HepG2 (cell line): ENCODE measurements around the gene BIRC7. TPM values are rescaled to one million over a fixed set of nuclear protein-coding genes. Genes with fewer than 3 reads are reported as not detected.
A peak's percentile ranks its signal among the peaks of the same experiment; 100 is the strongest.

Experiments
- BORCS8-MEF2B ChIP-seq: sonication (generic); formaldehyde crosslinking; IDR thresholded peaks from 2 replicates; pipeline ENCODE4 v1.8.0; 2022; ENCODE audit warnings: mild to moderate bottlenecking, missing genetic modification reagents
- CEBPB ChIP-seq: IDR thresholded peaks from 2 replicates; pipeline ENCODE4 v1.6.1; 2011; ENCODE audit warnings: low read depth, low read length, improper control_type of control experiment, borderline replicate concordance
- FUBP1 ChIP-seq: sonication (generic); formaldehyde crosslinking; IDR thresholded peaks from 2 replicates; pipeline ENCODE4 v1.5.1; 2020; ENCODE audit warnings: missing genetic modification reagents, mild to moderate bottlenecking, borderline replicate concordance
- GATA4 ChIP-seq: sonication (generic); IDR thresholded peaks from 2 replicates; pipeline ENCODE4 v1.6.1; 2016; ENCODE audit warnings: antibody characterized with exemption, low read depth, borderline replicate concordance
- HMGXB4 ChIP-seq, 2 experiments: sonication (generic) in 1 of 2; formaldehyde crosslinking in 1 of 2; IDR thresholded peaks; 2 replicates each; pipeline versions ENCODE4 v1.4.0 to v1.6.1; 2018 to 2020; ENCODE audit warnings: missing genetic modification reagents in 2 of 2, borderline replicate concordance in 1 of 2, low read depth in 1 of 2, mild to moderate bottlenecking in 1 of 2, missing biosample characterization in 1 of 2
- HOMEZ ChIP-seq: IDR thresholded peaks from 2 replicates; pipeline ENCODE4 v1.6.1; 2016; ENCODE audit warnings: low read depth
- NFKB2 ChIP-seq: sonication (generic); formaldehyde crosslinking; IDR thresholded peaks from 2 replicates; pipeline ENCODE4 v1.4.0; 2020; ENCODE audit warnings: missing genetic modification reagents, borderline replicate concordance
- PAX8 ChIP-seq: sonication (generic); formaldehyde crosslinking; IDR thresholded peaks from 2 replicates; pipeline ENCODE4 v1.8.0; 2022; ENCODE audit warnings: mild to moderate bottlenecking, missing genetic modification reagents, borderline replicate concordance
- PCBP1 ChIP-seq: fragments of 200-400 bp; formaldehyde crosslinking; IDR thresholded peaks from 2 replicates; pipeline ENCODE4 v1.6.1; 2017; ENCODE audit warnings: mild to moderate bottlenecking, low read depth, low read length, borderline replicate concordance
- PPARG ChIP-seq: conservative IDR thresholded peaks from 2 replicates; pipeline ENCODE4 v1.6.1; 2016; ENCODE audit warnings: missing biosample characterization, missing genetic modification reagents
- SOX6 ChIP-seq, 2 experiments: fragments of 450-650 bp in 1 of 2; sonication (generic) in 1 of 2; formaldehyde crosslinking in 1 of 2; IDR thresholded peaks; 2 replicates each; pipeline versions ENCODE4 v1.4.0 to v1.6.1; 2017 to 2020; ENCODE audit warnings: antibody characterized with exemption in 1 of 2, mild to moderate bottlenecking in 1 of 2, missing genetic modification reagents in 1 of 2
- TCF7L2 ChIP-seq: IDR thresholded peaks from 2 replicates; pipeline ENCODE4 v1.6.1; 2011; ENCODE audit warnings: mild to moderate bottlenecking, low read depth, low read length, moderate library complexity
- TMF1 ChIP-seq: sonication (generic); formaldehyde crosslinking; IDR thresholded peaks from 2 replicates; pipeline ENCODE4 v1.8.1; 2022; ENCODE audit warnings: low read depth, missing genetic modification reagents
- ZNF235 ChIP-seq: sonication (generic); formaldehyde crosslinking; IDR thresholded peaks from 2 replicates; pipeline ENCODE4 v1.8.1; 2023; ENCODE audit warnings: mild to moderate bottlenecking, missing genetic modification reagents, borderline replicate concordance
- ZNF281 ChIP-seq: sonication (generic); formaldehyde crosslinking; IDR thresholded peaks from 2 replicates; pipeline ENCODE4 v1.4.0; 2020; ENCODE audit warnings: missing genetic modification reagents, borderline replicate concordance
- ZNF44 ChIP-seq: sonication (generic); formaldehyde crosslinking; IDR thresholded peaks from 2 replicates; pipeline ENCODE4 v1.5.1; 2020; ENCODE audit warnings: mild to moderate bottlenecking, missing genetic modification reagents
- ZNF501 ChIP-seq: sonication (generic); formaldehyde crosslinking; IDR thresholded peaks from 2 replicates; pipeline ENCODE4 v1.5.1; 2020; ENCODE audit warnings: mild to moderate bottlenecking, moderate library complexity, missing genetic modification reagents
- ZNF543 ChIP-seq: sonication (generic); formaldehyde crosslinking; IDR thresholded peaks from 2 replicates; pipeline ENCODE4 v1.4.0; 2020; ENCODE audit warnings: mild to moderate bottlenecking, missing genetic modification reagents
- ZNF549 ChIP-seq: sonication (generic); formaldehyde crosslinking; IDR thresholded peaks from 2 replicates; pipeline ENCODE4 v1.5.0; 2020; ENCODE audit warnings: missing genetic modification reagents
- ZNF605 ChIP-seq: sonication (generic); formaldehyde crosslinking; IDR thresholded peaks from 2 replicates; pipeline ENCODE4 v1.8.0; 2022; ENCODE audit warnings: mild to moderate bottlenecking, missing genetic modification reagents
- ZNF674 ChIP-seq: sonication (generic); formaldehyde crosslinking; IDR thresholded peaks from 2 replicates; pipeline ENCODE4 v1.5.0; 2020; ENCODE audit warnings: low read depth, mild to moderate bottlenecking, missing genetic modification reagents
- polyA plus RNA-seq, 8 experiments: library from polyadenylated mRNA; depleted of rRNA in 3 of 8; stranded (reverse) in 7 of 8; unstranded in 1 of 8; fragments of >200 nt; fragmentation: Illumina TruSeq in 4 of 8; extraction: Trizol in 4 of 8; gene quantifications; 2 replicates each; pipeline versions ENCODE4 v1.2.1 to v1.2.3, GENCODE V29; 2011 to 2016; ENCODE audit warnings: low read depth in 4 of 8, missing spikeins in 1 of 8, mixed read lengths in 1 of 8; ENCODE audit not compliant: insufficient read depth in 1 of 8
- total RNA-seq, 5 experiments: library from RNA; depleted of rRNA; stranded (reverse); fragments of >200 nt; fragmentation: Illumina TruSeq; extraction: Trizol; gene quantifications; 2 replicates each; pipeline ENCODE4 v1.2.3, GENCODE V29; 2016; ENCODE audit warnings: low read depth in 1 of 5

BIRC7 gene
- total and polyA plus RNA-seq, 2 of the 13 experiments (the other 11 are each of a cell fraction or from before 2014, with no cell fraction given), result 0.27 to 5.1 TPM

GRCh38 chr20:63235399-63235983, at the start of gene BIRC7 (continued):
- no peak for TF ChIP-seq ZNF674 (CRISPR knock-in tag)
- no peak for TF ChIP-seq TCF7L2
- TF ChIP-seq ZNF605 (CRISPR knock-in tag), result no peak
- TF ChIP-seq NFKB2 (CRISPR knock-in tag), result no peak
- TF ChIP-seq ZNF235 (CRISPR knock-in tag), result 0 out of 2 replicates have a peak, but pooled peaks have one; percentile 42
- TF ChIP-seq ZNF501, result peak; percentile 47; the same call in 1 of the 2 replicates
- TF ChIP-seq ZNF44 (CRISPR knock-in tag), result no peak
- TF ChIP-seq ZNF281 (CRISPR knock-in tag), result peak; percentile 74; the same call in 1 of the 2 replicates
- no peak for TF ChIP-seq TMF1 (CRISPR knock-in tag)
- TF ChIP-seq ZNF543, result no peak
- no peak for TF ChIP-seq SOX6 (IDR thresholded peaks at IDR 0.05)
- peak; percentile 31; the same call in 1 of the 2 replicates for TF ChIP-seq SOX6 (CRISPR knock-in tag; IDR thresholded peaks at IDR 0.05)
- peak; percentile 96 for TF ChIP-seq PCBP1
- no peak for TF ChIP-seq PAX8 (CRISPR knock-in tag)
- no peak for TF ChIP-seq HMGXB4 (CRISPR knock-in tag; IDR thresholded peaks at IDR 0.05; ENCODE audit: borderline replicate concordance in 1 of 2, low read depth in 1 of 2)
- peak; percentile 22; the same call in 1 of the 2 replicates for TF ChIP-seq PPARG (CRISPR knock-in tag)
- TF ChIP-seq CEBPB, result no peak
- no peak for TF ChIP-seq GATA4
- no peak for TF ChIP-seq ZNF549 (CRISPR knock-in tag)
- TF ChIP-seq BORCS8-MEF2B, result 0 out of 2 replicates have a peak, but pooled peaks have one; percentile 20
- no peak for TF ChIP-seq FUBP1
- no peak for TF ChIP-seq HOMEZ (CRISPR knock-in tag)
